Jurkat, Clone E6-1 (cell line): ENCODE results near the gene RFTN2. TPM values are rescaled to one million over a fixed set of nuclear protein-coding genes. Genes with fewer than 3 reads are reported as not detected.
A peak's percentile ranks its signal among the peaks of the same experiment; 100 is the strongest.
"Not testable (repeated sequence)": the region's sequence is repeated elsewhere in the genome, so short reads cannot be mapped to it uniquely, and the experiment has no call there.

Source experiments
- DNase-seq: peaks from one replicate; pipeline ENCODE4 v3.0.0-alpha.2; 2011; ENCODE audit warnings: low read depth, low spot score
- H3K4me3 ChIP-seq: 2 replicates; pipeline ENCODE4 v1.5.1; 2011; ENCODE audit warnings: mild to moderate bottlenecking, low read length, control low read depth, moderate library complexity
- polyA plus RNA-seq: library from polyadenylated mRNA; unstranded; fragments of >200 nt; gene quantifications from one replicate; pipeline ENCODE4 v1.2.1, GENCODE V29; 2012; ENCODE audit warnings: missing spikeins; ENCODE audit not compliant: insufficient read length, insufficient read depth

Gene RFTN2
- polyA plus RNA-seq, result 1.6 TPM

- H3K4me3 ChIP-seq, result no peak within 1 kb of the TSS
- DNase-seq, result no peak
Measured at GRCh38 chr2:197675246-197675645, at the start of gene RFTN2. Gene RFTN2, minus strand, starts transcription at chr2:197675587. Its CDS starts 129 bp downstream, at chr2:197675458.

- no peak for DNase-seq
- H3K4me3 ChIP-seq, result no peak overlapping the region
Measured at GRCh38 chr2:197717863-197718262, 42.5 kb upstream of the RFTN2 start.

- H3K4me3 ChIP-seq, result no peak overlapping the region
- no peak for DNase-seq
Measured at GRCh38 chr2:197713271-197713670, 37.9 kb upstream of the RFTN2 start.

GRCh38 chr2:197711578-197711977 lies 36.2 kb upstream of the RFTN2 start:
- no peak overlapping the region for H3K4me3 ChIP-seq
- no peak for DNase-seq

GRCh38 chr2:197710424-197711042 lies 35.1 kb upstream of the RFTN2 start:
- no peak overlapping the region for H3K4me3 ChIP-seq
- no peak for DNase-seq

- not testable (repeated sequence) for H3K4me3 ChIP-seq
Measured at GRCh38 chr2:197709140-197709539, 33.8 kb upstream of the RFTN2 start.

GRCh38 chr2:197708331-197708730 lies 32.9 kb upstream of the RFTN2 start:
- DNase-seq, result no peak
- H3K4me3 ChIP-seq, result no peak overlapping the region

More at GRCh38 chr2:197709140-197709539, 33.8 kb upstream of the RFTN2 start:
- DNase-seq, result not testable (repeated sequence)

- H3K4me3 ChIP-seq, result no peak overlapping the region
- DNase-seq, result peak; percentile 50
Measured at GRCh38 chr2:197707316-197708213, 32.2 kb upstream of the RFTN2 start.

GRCh38 chr2:197706839-197707207 lies 31.4 kb upstream of the RFTN2 start:
- DNase-seq, result no peak
- H3K4me3 ChIP-seq, result peak overlapping the region; percentile 88

GRCh38 chr2:197705912-197706838 lies 30.8 kb upstream of the RFTN2 start:
- DNase-seq, result no peak
- H3K4me3 ChIP-seq, result peak overlapping the region; percentile 88

GRCh38 chr2:197705121-197705911 lies 29.9 kb upstream of the RFTN2 start, which contains the start of gene MARS2:
Gene MARS2, plus strand, starts transcription at chr2:197705369. Its CDS starts 37 bp downstream, at chr2:197705406.
- peak within 1 kb of the TSS; percentile 88 for H3K4me3 ChIP-seq
- DNase-seq, result peak; percentile 81

- no peak for DNase-seq
Measured at GRCh38 chr2:197704434-197705120, 29.2 kb upstream of the RFTN2 start.

GRCh38 chr2:197700960-197701359 lies 25.6 kb upstream of the RFTN2 start:
- H3K4me3 ChIP-seq, result no peak overlapping the region
- no peak for DNase-seq

More at GRCh38 chr2:197704434-197705120, 29.2 kb upstream of the RFTN2 start:
- peak overlapping the region; percentile 88 for H3K4me3 ChIP-seq

GRCh38 chr2:197699724-197700123 lies 24.3 kb upstream of the RFTN2 start:
- H3K4me3 ChIP-seq, DNase-seq: not testable (repeated sequence)

GRCh38 chr2:197696571-197696970 lies 21.2 kb upstream of the RFTN2 start:
- not testable (repeated sequence) for H3K4me3 ChIP-seq

GRCh38 chr2:197695971-197696370 lies 20.6 kb upstream of the RFTN2 start:
- H3K4me3 ChIP-seq, DNase-seq: not testable (repeated sequence)

More at GRCh38 chr2:197696571-197696970, 21.2 kb upstream of the RFTN2 start:
- not testable (repeated sequence) for DNase-seq

- not testable (repeated sequence) for DNase-seq, H3K4me3 ChIP-seq
Measured at GRCh38 chr2:197695206-197695605, 19.8 kb upstream of the RFTN2 start.

GRCh38 chr2:197677483-197677882 lies 2.1 kb upstream of the RFTN2 start:
- H3K4me3 ChIP-seq, result no peak overlapping the region
- no peak for DNase-seq
